AG04450 (cell line): ENCODE results near the gene PLOD2. TPM values are rescaled to one million over a fixed set of nuclear protein-coding genes. Genes with fewer than 3 reads are reported as not detected.

ENCODE experiments used
- CTCF ChIA-PET: fragments of 300-600, 350-600 bp; formaldehyde crosslinking; extraction: SDS; loops from one replicate; lab custom pipeline; 2022; ENCODE audit warnings: antibody characterized with exemption, inconsistent platforms; lab: Charles Lee
- POLR2A ChIA-PET: fragments of 350-600 bp; formaldehyde crosslinking; extraction: SDS; loops from one replicate; lab custom pipeline; 2021; ENCODE audit warnings: antibody characterized with exemption, inconsistent platforms; lab: Yijun Ruan, JAX
- DNase-seq: peaks from one replicate; pipeline ENCODE4 v3.0.0-alpha.2; 2011; ENCODE audit warnings: low read depth, low spot score
- H3K27ac ChIP-seq: one replicate; pipeline ENCODE4 v1.5.1; 2012; ENCODE audit warnings: low read depth, low read length, control low read depth
- H3K27me3 ChIP-seq: one replicate; pipeline ENCODE4 v1.6.0; 2012; ENCODE audit warnings: low read length; ENCODE audit not compliant: control insufficient read depth, insufficient read depth
- H3K4me3 ChIP-seq: 2 replicates; pipeline ENCODE4 v1.5.1; 2011; ENCODE audit warnings: mild to moderate bottlenecking, low read depth, low read length, control low read depth
- H3K9me3 ChIP-seq: 2 replicates; pipeline ENCODE4 v1.5.1; 2012; ENCODE audit warnings: low read length; ENCODE audit not compliant: control insufficient read depth, insufficient read depth
- polyA plus RNA-seq: library from polyadenylated mRNA; depleted of rRNA; stranded (reverse); fragments of >200 nt; gene quantifications from 2 replicates; pipeline ENCODE4 v1.2.3, GENCODE V29; 2011
- TF ChIP-seq, protein P1 (sequence below): IDR thresholded peaks from 2 replicates; pipeline ENCODE4 v1.5.1; 2011; ENCODE audit warnings: low read depth, low read length, control low read depth, inconsistent platforms

Gene PLOD2
- polyA plus RNA-seq, 1 experiment, result 88.9 TPM

DNA sequence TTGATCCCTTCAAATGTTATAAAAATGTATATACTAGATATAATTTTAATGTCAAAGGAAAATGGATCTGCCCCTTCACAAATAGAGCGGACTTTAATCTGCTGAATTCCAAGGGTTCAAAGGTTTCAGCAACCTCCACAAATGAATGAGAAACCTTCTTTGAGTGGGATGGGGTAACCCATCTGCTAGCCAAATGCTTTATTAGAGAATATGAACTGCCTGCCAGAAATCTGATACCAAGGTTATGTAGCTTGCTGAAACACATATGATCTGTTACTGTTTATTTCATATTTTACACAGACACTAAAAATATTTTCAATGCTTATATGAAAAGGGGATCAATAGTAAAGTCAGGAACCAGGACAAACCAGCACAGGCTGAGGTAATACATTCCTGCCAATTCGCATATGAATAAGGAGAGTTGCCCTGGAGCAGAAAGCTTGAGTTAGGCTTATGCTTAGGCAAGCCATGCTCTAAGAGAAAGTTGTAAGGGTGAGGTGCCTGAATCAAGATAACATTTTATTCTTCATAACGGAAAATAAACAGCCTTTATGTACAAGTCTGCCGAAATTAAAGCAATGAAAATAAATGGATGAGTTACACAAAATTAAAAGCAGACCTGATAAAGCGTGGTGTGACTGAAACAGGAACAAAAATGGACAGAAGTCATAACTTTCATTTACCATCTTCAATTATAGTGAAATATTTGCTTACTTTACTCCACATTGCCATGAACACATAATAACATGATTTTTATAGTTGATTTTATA lies 26.5 kb downstream of the PLOD2 start:
- ChIA-PET POLR2A (no interaction called here), CTCF (no interaction called here)
- TF ChIP-seq, protein P1, sequence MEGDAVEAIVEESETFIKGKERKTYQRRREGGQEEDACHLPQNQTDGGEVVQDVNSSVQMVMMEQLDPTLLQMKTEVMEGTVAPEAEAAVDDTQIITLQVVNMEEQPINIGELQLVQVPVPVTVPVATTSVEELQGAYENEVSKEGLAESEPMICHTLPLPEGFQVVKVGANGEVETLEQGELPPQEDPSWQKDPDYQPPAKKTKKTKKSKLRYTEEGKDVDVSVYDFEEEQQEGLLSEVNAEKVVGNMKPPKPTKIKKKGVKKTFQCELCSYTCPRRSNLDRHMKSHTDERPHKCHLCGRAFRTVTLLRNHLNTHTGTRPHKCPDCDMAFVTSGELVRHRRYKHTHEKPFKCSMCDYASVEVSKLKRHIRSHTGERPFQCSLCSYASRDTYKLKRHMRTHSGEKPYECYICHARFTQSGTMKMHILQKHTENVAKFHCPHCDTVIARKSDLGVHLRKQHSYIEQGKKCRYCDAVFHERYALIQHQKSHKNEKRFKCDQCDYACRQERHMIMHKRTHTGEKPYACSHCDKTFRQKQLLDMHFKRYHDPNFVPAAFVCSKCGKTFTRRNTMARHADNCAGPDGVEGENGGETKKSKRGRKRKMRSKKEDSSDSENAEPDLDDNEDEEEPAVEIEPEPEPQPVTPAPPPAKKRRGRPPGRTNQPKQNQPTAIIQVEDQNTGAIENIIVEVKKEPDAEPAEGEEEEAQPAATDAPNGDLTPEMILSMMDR, result no peak
- no peaks in the 10 kb centered on the region for H3K9me3 ChIP-seq
- no peak for DNase-seq
- no peak overlapping the region for H3K4me3 ChIP-seq
- H3K27me3 ChIP-seq, result no peaks in the 10 kb centered on the region
- H3K27ac ChIP-seq, result no peak overlapping the region

DNA sequence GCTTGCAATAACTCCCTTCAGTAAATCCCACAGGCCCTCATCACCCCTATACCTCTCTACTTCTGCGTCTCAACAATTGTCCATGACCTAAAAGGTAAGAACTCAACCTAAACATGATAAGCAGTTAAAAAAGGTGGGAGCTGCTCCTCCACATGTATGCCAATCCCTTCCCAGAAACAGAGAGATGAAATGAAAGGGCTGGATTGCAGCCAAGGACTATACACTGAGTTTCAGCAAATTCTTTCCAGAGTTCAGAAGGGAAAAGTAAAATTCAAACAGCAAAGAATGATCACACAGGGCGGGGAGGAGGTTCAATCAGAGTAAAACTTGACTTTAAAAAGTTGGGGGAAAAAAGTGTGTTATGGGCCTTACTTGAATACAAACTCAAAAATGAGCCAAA lies 27.5 kb downstream of the PLOD2 start:
- DNase-seq, result no peak
- Histone ChIP-seq H3K9me3 (no peaks in the 10 kb centered on the region), H3K27ac (no peak overlapping the region), H3K4me3 (no peak overlapping the region), H3K27me3 (no peaks in the 10 kb centered on the region)
- TF ChIP-seq, protein P1, result no peak
- ChIA-PET CTCF (interaction anchor here (0.9 kb wide), 1 partner anchor 28 kb away, joined by 3 read pairs; the partner anchor contains the start of gene PLOD2), POLR2A (no interaction called here)

DNA sequence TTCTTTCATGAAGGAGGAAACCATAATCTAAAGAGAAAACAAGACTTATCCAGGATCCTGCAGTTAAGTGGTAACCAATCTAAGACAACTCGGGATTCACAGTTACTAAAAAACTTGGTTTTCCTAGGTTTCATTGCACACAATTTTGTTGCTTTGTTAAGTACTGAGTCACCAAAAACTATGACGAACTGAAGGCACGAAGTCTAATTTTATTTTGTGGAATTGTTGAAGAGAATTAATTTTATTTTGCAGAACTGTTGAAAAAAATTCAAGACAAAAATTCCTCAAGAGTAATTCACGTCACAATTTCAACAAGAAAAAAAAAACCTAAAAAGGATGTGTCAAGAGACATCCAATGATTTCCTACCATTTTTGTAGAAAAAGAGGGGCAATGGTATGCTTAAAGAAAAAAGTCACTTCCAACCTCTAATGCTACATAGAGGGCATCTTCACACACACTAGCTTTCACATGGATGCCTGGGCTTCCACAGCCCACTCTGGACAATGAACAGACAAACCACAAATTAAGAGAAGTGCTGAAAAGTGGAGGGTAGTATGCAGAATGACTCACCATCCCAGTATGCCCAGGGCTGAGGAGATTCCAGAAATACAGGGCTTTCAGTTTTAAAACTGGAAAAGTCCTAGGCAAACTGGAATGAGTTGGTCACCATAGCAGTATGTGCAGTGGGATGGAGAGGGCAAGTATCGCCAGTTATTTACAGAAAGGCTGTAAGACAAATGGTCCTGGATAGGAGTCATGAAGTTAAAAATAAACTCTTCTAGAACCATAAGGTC lies 29.2 kb downstream of the PLOD2 start:
- TF ChIP-seq, protein P1, result no peak
- ChIA-PET POLR2A (interaction anchor here (1.3 kb wide), 1 partner anchor 29 kb away, joined by 5 read pairs; the partner anchor contains the start of gene PLOD2), CTCF (interaction anchor here (2.8 kb wide), 1 partner anchor 67 kb away, joined by 8 read pairs; no protein-coding TSS in a partner anchor)
- Histone ChIP-seq H3K27me3 (no peaks in the 10 kb centered on the region), H3K9me3 (no peaks in the 10 kb centered on the region), H3K4me3 (no peak overlapping the region), H3K27ac (no peak overlapping the region)
- peak; percentile 45 for DNase-seq

DNA sequence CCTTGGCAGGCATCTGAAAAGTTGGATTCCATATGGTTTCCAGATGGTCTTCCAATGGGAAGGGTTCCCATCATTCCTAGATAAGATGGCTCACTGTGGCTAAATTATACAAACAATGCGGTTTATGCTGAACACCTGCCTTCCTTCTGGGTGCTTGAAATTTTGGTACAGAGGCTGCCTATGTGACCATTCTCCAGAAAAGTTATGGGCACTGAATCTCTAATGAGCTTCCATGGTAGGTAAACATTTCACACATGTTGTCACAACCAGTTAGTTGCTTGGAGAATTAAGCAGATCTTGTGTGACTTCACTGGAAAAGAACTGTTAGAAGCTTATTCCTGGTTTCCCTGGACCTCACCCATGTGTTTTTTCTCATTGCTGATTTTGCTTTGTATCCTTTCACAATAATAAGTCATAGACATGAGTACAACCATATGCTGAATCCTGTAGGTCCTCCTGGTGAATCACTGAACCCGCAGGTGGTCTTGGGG lies 30.1 kb downstream of the PLOD2 start:
- Histone ChIP-seq H3K9me3 (no peaks in the 10 kb centered on the region), H3K27ac (no peak overlapping the region), H3K4me3 (no peak overlapping the region), H3K27me3 (no peaks in the 10 kb centered on the region)
- DNase-seq, result no peak
- CTCF ChIA-PET, result interaction anchor here (2.8 kb wide), 1 partner anchor 66 kb away, joined by 8 read pairs; no protein-coding TSS in a partner anchor
- TF ChIP-seq, protein P1, result no peak
- POLR2A ChIA-PET, result interaction anchor here (1.3 kb wide), 1 partner anchor 30 kb away, joined by 5 read pairs; the partner anchor contains the start of gene PLOD2
